Measurements from ENCODE around the gene BACH2. TPM values are rescaled to one million over a fixed set of nuclear protein-coding genes. Genes with fewer than 3 reads are reported as not detected.

The BACH2 gene
- total and polyA plus RNA-seq, 9 of the 15 experiments (the other 6 are each of a cell fraction or from before 2014, with no cell fraction given), result 0.06 to 3.1 (median 0.59) TPM

DNA sequence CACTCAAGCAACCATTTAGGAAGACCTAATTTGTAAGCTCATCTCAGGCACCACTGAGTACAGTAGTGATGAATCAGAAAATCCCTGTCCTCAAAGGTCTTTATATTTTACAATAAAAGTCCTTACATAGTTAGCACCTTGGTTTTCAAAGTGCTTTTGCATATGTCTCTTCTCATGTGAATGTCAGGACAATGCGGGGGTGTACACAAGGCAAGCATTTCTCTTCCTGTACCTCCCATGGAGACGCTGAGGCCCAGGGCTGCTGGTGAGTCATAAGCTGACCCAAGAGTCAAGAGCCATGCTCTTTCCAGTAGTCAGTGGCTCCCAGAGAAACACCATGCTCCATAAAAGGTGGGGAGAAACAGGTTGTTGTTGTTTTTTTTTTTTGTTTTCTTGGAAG is 228.4 kb downstream of the BACH2 start (continued):
- TF ChIP-seq, protein P1, sequence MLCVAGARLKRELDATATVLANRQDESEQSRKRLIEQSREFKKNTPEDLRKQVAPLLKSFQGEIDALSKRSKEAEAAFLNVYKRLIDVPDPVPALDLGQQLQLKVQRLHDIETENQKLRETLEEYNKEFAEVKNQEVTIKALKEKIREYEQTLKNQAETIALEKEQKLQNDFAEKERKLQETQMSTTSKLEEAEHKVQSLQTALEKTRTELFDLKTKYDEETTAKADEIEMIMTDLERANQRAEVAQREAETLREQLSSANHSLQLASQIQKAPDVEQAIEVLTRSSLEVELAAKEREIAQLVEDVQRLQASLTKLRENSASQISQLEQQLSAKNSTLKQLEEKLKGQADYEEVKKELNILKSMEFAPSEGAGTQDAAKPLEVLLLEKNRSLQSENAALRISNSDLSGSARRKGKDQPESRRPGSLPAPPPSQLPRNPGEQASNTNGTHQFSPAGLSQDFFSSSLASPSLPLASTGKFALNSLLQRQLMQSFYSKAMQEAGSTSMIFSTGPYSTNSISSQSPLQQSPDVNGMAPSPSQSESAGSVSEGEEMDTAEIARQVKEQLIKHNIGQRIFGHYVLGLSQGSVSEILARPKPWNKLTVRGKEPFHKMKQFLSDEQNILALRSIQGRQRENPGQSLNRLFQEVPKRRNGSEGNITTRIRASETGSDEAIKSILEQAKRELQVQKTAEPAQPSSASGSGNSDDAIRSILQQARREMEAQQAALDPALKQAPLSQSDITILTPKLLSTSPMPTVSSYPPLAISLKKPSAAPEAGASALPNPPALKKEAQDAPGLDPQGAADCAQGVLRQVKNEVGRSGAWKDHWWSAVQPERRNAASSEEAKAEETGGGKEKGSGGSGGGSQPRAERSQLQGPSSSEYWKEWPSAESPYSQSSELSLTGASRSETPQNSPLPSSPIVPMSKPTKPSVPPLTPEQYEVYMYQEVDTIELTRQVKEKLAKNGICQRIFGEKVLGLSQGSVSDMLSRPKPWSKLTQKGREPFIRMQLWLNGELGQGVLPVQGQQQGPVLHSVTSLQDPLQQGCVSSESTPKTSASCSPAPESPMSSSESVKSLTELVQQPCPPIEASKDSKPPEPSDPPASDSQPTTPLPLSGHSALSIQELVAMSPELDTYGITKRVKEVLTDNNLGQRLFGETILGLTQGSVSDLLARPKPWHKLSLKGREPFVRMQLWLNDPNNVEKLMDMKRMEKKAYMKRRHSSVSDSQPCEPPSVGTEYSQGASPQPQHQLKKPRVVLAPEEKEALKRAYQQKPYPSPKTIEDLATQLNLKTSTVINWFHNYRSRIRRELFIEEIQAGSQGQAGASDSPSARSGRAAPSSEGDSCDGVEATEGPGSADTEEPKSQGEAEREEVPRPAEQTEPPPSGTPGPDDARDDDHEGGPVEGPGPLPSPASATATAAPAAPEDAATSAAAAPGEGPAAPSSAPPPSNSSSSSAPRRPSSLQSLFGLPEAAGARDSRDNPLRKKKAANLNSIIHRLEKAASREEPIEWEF (CRISPR knock-in tag; IDR thresholded peaks at IDR 0.05), result no peak
- TF ChIP-seq, protein P2, sequence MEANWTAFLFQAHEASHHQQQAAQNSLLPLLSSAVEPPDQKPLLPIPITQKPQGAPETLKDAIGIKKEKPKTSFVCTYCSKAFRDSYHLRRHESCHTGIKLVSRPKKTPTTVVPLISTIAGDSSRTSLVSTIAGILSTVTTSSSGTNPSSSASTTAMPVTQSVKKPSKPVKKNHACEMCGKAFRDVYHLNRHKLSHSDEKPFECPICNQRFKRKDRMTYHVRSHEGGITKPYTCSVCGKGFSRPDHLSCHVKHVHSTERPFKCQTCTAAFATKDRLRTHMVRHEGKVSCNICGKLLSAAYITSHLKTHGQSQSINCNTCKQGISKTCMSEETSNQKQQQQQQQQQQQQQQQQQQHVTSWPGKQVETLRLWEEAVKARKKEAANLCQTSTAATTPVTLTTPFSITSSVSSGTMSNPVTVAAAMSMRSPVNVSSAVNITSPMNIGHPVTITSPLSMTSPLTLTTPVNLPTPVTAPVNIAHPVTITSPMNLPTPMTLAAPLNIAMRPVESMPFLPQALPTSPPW (CRISPR knock-in tag; IDR thresholded peaks at IDR 0.05), result 0 out of 2 replicates have a peak, but pooled peaks have one; percentile 27
- TF ChIP-seq SRF (CRISPR knock-in tag; IDR thresholded peaks at IDR 0.05) (peak in 1 of 2 experiments; percentile 39; a peak in 1 of 4 replicates), SMARCE1 (IDR thresholded peaks at IDR 0.05) (peak; percentile 61; the same call in 1 of the 2 replicates), NR2C2 (CRISPR knock-in tag; IDR thresholded peaks at IDR 0.05) (no peak), NR2C2 (tag; IDR thresholded peaks at IDR 0.05) (peak; percentile 58; the same call in 1 of the 2 replicates), MYNN (IDR thresholded peaks at IDR 0.05) (peak; percentile 95; the same call in 1 of the 2 replicates), MYNN (CRISPR knock-in tag; IDR thresholded peaks at IDR 0.05) (no peak), SMARCA4 (IDR thresholded peaks at IDR 0.05) (peak; percentile 70), EGR1 (conservative IDR thresholded peaks at IDR 0.05) (peak; percentile 93), FOXK2 (conservative IDR thresholded peaks at IDR 0.05 in 1 of 2, IDR thresholded peaks at IDR 0.05 in 1 of 2; ENCODE audit: low read depth in 2 of 2) (peak; percentile 27 to 45; a peak in 3 of 4 replicates), ZNF589 (CRISPR knock-in tag; IDR thresholded peaks at IDR 0.05; ENCODE audit: low read depth) (0 out of 2 replicates have a peak, but pooled peaks have one; percentile 40), HNRNPLL (IDR thresholded peaks at IDR 0.05; ENCODE audit: low read depth, low read length, poor library complexity, severe bottlenecking) (no peak), ARID1B (IDR thresholded peaks at IDR 0.05) (peak; percentile 44; the same call in 1 of the 2 replicates), RNF2 (IDR thresholded peaks at IDR 0.05) (0 out of 2 replicates have a peak, but pooled peaks have one; percentile 26), FOSL1 (tag; conservative IDR thresholded peaks at IDR 0.05) (peak; percentile 88), LCOR (CRISPR knock-in tag; IDR thresholded peaks at IDR 0.05) (no peak), SIX5 (IDR thresholded peaks at IDR 0.05; ENCODE audit: borderline replicate concordance in 1 of 2, insufficient read depth in 1 of 2, low read depth in 1 of 2, low read length in 2 of 2) (no peak), EHMT2 (IDR thresholded peaks at IDR 0.05) (peak; percentile 69; the same call in 1 of the 2 replicates)
- TF ChIP-seq, protein P3, sequence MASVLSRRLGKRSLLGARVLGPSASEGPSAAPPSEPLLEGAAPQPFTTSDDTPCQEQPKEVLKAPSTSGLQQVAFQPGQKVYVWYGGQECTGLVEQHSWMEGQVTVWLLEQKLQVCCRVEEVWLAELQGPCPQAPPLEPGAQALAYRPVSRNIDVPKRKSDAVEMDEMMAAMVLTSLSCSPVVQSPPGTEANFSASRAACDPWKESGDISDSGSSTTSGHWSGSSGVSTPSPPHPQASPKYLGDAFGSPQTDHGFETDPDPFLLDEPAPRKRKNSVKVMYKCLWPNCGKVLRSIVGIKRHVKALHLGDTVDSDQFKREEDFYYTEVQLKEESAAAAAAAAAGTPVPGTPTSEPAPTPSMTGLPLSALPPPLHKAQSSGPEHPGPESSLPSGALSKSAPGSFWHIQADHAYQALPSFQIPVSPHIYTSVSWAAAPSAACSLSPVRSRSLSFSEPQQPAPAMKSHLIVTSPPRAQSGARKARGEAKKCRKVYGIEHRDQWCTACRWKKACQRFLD (CRISPR knock-in tag; IDR thresholded peaks at IDR 0.05), result 0 out of 2 replicates have a peak, but pooled peaks have one; percentile 49

Measured in K562 (cell line).